Peyer's patch (tissue), 4 donors: Measurements from ENCODE around the gene P2RX7. TPM values are rescaled to one million over a fixed set of nuclear protein-coding genes. Genes with fewer than 3 reads are reported as not detected.

Experiments used
- DNase-seq, 3 donors: peaks; one replicate each; pipeline ENCODE4 v3.0.0-alpha.2; 2017 to 2019
- H3K27ac ChIP-seq, 4 donors: fragments of 200-600 bp; sonication (generic); one replicate each; pipeline ENCODE4 v1.5.1; 2016 to 2019
- H3K27me3 ChIP-seq, 2 donors: fragments of 200-600 bp; sonication (generic); one replicate each; pipeline ENCODE4 v1.5.1; 2019
- H3K36me3 ChIP-seq, 3 donors: fragments of 200-600 bp; sonication (generic); one replicate each; pipeline ENCODE4 v1.5.1; 2016 to 2019
- H3K4me1 ChIP-seq, 4 donors: fragments of 200-600 bp; sonication (generic); one replicate each; pipeline ENCODE4 v1.5.1; 2016 to 2019
- H3K4me3 ChIP-seq, 4 donors: fragments of 200-600 bp; sonication (generic); 1 replicate in 3 of 4; 2 replicates in 1 of 4; pipeline ENCODE4 v1.5.1; 2016 to 2019; ENCODE audit warnings: mild to moderate bottlenecking in 1 of 4
- H3K9me3 ChIP-seq, 4 donors: fragments of 200-600 bp; sonication (generic); one replicate each; pipeline ENCODE4 v1.5.1; 2016 to 2019; ENCODE audit warnings: mild to moderate bottlenecking in 1 of 4
- CTCF ChIP-seq, 6 experiments: fragments of 450-650 bp in 4 of 6; fragments of 200-600 bp in 2 of 6; sonication (generic) in 1 of 6; IDR thresholded peaks; one replicate each; pipeline ENCODE4 v1.5.1; 2017 to 2019; ENCODE audit warnings: antibody characterized with exemption in 6 of 6, mild to moderate bottlenecking in 3 of 6, moderate library complexity in 1 of 6
- POLR2A ChIP-seq, 2 donors: fragments of 450-650 bp; IDR thresholded peaks; one replicate each; pipeline ENCODE4 v1.5.1; 2017; ENCODE audit warnings: antibody characterized with exemption in 2 of 2, mild to moderate bottlenecking in 2 of 2, moderate library complexity in 2 of 2
- total RNA-seq, 4 donors: library from RNA; depleted of rRNA; stranded (reverse); fragments of >200 nt; gene quantifications; one replicate each; pipeline ENCODE4 v1.1.0, GENCODE V29; 2016

The P2RX7 gene
- total RNA-seq, 4 donors from 2014 or later: 1.0 to 9.1 (median 1.7) TPM; not detected in 1

DNA sequence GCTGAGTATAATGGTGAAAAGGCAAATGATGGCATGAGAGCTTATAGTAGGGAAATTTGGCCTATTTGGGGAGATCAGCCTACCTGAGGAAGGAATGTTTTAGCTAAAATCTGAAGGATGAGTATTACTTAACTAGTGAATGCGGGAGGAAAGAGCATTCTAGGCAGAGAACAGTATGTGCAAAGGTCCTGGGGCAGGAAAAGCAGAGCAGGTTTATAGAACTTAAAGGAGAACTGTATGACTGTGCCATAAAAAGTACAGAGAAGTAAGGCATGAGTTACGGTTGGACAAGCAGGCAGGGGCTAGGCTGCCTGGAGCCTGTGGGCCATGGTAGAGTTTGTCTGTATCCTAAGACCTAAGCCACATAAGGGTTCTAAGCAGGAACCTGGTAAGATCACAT is 55.6 kb downstream of the P2RX7 start:
- Histone ChIP-seq H3K27ac (no peak overlapping the region), H3K9me3 (no peaks in the 10 kb centered on the region), H3K27me3 (no peaks in the 10 kb centered on the region), H3K36me3 (no peaks in the 10 kb centered on the region), H3K4me1 (no peaks in the 10 kb centered on the region), H3K4me3 (no peak overlapping the region)
- no peak for DNase-seq
- TF ChIP-seq POLR2A (IDR thresholded peaks at IDR 0.05): no peak
- no peak for TF ChIP-seq CTCF (IDR thresholded peaks at IDR 0.05)

DNA sequence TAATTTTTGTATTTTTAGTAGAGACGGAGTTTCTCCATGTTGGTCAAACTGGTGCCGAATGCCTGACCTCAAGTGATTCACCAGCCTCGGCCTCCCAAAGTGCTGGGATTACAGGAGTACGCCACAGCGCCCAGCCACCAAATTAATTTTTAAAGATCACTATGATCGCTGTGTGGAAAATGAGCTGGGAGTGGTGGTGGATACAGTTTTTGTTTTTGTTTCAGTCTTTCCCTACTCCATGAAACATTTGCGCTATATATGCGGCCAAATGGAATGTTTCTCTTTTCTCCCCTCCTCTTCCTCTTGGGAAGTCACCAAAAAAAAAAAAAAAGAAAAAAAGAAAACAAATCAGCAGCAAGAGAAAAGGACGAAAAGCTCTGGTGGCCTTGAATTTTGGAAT is 56.5 kb downstream of the P2RX7 start:
- Histone ChIP-seq H3K27ac (no peak overlapping the region), H3K36me3 (no peaks in the 10 kb centered on the region), H3K4me1 (no peaks in the 10 kb centered on the region), H3K27me3 (no peaks in the 10 kb centered on the region), H3K9me3 (no peaks in the 10 kb centered on the region), H3K4me3 (no peak overlapping the region)
- no peak for DNase-seq
- TF ChIP-seq POLR2A (IDR thresholded peaks at IDR 0.05): no peak
- TF ChIP-seq CTCF (IDR thresholded peaks at IDR 0.05): no peak

- no peaks in the 10 kb centered on the region for H3K27me3 ChIP-seq
- H3K27ac ChIP-seq: peak overlapping the region in 1 of 4 donors; percentile 17
- H3K36me3 ChIP-seq: no peaks in the 10 kb centered on the region
- no peak for DNase-seq
- TF ChIP-seq POLR2A (IDR thresholded peaks at IDR 0.05): no peak
- TF ChIP-seq CTCF (IDR thresholded peaks at IDR 0.05): peak in 3 of 6 experiments; percentile 8 to 15 (median 12)
- no peaks in the 10 kb centered on the region for H3K9me3 ChIP-seq
- H3K4me1 ChIP-seq: no peaks in the 10 kb centered on the region
- H3K4me3 ChIP-seq: no peak overlapping the region
These were observed 57.0 kb downstream of the P2RX7 start for GRCh38 chr12:121189619-121190155.

DNA sequence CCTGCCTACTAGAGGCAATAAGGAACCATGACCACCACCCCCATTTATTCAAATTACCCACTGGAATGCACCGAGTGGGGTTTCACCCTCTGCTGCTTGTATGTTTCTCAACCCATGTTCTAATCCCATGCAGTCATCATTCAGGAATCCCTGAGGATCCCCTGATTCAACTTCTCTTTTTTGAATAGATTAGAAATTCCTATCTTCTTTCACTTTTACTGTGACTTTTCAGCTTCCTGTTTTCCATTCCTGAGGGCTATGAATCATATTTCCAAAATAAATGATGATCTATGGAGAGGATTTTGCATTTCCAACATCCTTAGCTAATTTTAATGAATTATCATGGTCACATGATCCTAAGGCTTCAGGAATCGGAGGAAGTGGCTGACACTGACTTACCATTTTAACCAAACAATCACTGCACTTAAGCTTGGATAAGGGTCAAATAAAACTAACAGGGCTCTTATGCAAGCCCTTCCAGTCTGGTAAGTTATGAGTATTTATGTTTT is 57.9 kb downstream of the P2RX7 start:
- TF ChIP-seq CTCF (IDR thresholded peaks at IDR 0.05) (no peak), POLR2A (IDR thresholded peaks at IDR 0.05) (no peak)
- H3K27ac ChIP-seq: no peak overlapping the region
- no peak overlapping the region for H3K4me3 ChIP-seq
- no peak for DNase-seq
- no peaks in the 10 kb centered on the region for H3K4me1 ChIP-seq
- H3K36me3 ChIP-seq: no peaks in the 10 kb centered on the region
- no peaks in the 10 kb centered on the region for H3K9me3 ChIP-seq
- H3K27me3 ChIP-seq: no peaks in the 10 kb centered on the region

GRCh38 chr12:121191151-121191550 is 58.5 kb downstream of the P2RX7 start:
- Histone ChIP-seq H3K27me3 (no peaks in the 10 kb centered on the region), H3K9me3 (no peaks in the 10 kb centered on the region), H3K36me3 (no peaks in the 10 kb centered on the region), H3K27ac (no peak overlapping the region), H3K4me1 (no peaks in the 10 kb centered on the region), H3K4me3 (no peak overlapping the region)
- no peak for DNase-seq
- TF ChIP-seq CTCF (IDR thresholded peaks at IDR 0.05): no peak
- no peak for TF ChIP-seq POLR2A (IDR thresholded peaks at IDR 0.05)

GRCh38 chr12:121196902-121197301 is 64.2 kb downstream of the P2RX7 start:
- Histone ChIP-seq H3K4me1 (no peaks in the 10 kb centered on the region), H3K27ac (no peak overlapping the region), H3K27me3 (no peaks in the 10 kb centered on the region), H3K36me3 (no peaks in the 10 kb centered on the region), H3K9me3 (no peaks in the 10 kb centered on the region), H3K4me3 (no peak overlapping the region)
- no peak for DNase-seq
- TF ChIP-seq CTCF (IDR thresholded peaks at IDR 0.05) (no peak), POLR2A (IDR thresholded peaks at IDR 0.05) (no peak)
